HG02938 (cell line): ENCODE results near the gene PDE6D.
"Not testable (repeated sequence)": the region's sequence is repeated elsewhere in the genome, so short reads cannot be mapped to it uniquely, and the experiment has no call there.

Experiments
- ATAC-seq: cut with Tn5 transposase; IDR thresholded peaks from one replicate; pipeline ENCODE4 v1.9.1; 2021; ENCODE audit warnings: mild to moderate bottlenecking, moderate library complexity; ENCODE audit not compliant: unreplicated experiment

PDE6D gene

DNA sequence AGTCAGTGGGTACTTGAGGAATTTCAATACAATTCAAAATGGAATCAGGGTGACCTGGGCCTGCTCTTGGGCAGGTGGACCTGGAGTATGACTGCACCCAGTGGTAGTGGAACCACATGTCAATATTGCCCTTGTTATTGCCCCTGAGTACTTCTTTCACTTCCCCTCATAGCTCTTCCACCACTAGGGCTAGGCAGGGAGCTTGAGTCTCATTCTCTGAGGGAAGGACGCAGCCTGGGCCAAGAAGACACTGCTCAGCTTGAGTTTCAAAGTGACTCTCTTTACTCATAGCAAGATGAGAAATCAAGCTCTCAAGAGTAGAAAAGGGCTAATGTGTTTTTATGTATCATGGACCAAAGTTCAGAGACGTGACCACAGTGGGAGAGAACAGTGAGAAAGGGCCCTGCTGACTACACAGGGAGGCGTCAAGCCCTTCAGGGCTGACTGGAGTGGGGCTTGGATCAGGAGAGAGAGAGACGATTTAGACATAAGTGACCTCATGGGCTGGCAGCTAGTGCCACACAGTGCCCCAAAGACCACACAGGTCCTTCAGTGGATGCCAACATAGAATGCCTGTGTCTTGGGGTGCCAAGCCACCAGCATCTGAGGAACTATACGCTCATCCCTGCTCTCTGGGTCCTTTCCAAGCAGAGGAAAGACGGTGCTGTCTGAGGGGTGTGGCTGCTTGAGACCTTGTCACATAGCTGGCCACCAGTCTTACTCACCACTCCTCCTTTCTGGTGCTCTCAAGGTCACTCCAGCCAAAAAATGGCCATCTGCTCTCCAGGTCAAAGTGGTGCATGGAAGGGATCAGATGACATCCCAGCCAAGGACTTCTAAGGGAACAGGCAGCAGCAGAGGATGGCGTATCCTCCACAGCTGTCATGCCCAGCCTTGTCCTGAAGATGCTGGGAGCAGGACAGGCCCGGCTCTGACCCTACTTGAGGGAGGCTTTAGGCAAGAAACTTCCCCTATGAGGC, 59.8 kb downstream of the PDE6D start:
- peak; percentile 74 for ATAC-seq

DNA sequence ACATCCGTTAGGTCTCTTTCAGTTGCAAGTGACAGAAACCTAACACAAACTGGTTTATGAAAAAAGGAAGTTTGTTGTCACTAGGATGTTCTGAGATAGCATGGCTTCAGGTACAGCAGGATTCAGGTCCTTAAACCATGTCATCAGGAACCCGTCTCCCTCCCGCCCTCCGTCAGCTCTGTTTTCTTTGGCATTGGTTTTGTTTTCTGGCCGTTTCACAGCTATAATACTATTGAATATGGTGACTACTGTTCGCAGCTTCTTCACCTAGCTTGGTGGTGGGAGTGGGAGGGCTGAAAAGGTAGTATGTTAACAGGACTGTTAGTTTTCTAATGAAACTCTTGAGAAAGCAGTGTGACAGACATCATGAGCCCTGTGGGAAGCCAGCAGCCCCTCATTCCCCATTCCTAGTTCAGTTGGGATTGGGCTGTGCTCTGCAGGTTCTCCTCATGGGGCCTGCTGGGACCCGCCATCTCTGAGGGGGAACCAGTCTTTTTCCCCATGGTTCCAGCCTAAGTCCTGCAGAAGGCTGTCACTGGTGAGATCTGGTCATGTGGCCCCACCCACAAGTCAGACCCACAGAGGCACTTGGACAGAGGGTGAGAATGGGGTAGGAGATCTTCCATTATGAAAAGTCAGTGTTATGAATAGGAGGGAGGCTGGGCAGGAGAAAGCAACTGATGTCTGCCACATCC, 60.6 kb downstream of the PDE6D start:
- ATAC-seq, result no peak

DNA sequence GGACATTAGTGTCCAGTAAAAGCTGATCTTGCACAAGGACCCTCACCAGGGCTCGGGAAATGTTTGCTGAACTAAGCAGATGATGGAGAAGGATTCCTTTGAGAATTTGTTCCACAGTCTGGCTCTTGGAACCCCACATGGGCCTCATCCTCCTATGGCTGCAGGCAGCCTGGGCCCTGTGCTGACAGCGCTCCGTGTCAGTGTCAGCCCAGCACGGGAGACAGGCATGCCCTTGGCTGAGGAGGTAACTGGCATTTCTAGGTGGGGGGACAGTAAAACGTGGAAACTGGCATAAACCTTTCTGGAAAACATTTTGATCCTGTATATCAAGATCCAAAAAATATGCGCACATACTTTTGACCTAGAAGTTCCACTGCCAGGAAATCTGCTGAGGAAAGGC, 62.3 kb downstream of the PDE6D start:
- ATAC-seq, result no peak

DNA sequence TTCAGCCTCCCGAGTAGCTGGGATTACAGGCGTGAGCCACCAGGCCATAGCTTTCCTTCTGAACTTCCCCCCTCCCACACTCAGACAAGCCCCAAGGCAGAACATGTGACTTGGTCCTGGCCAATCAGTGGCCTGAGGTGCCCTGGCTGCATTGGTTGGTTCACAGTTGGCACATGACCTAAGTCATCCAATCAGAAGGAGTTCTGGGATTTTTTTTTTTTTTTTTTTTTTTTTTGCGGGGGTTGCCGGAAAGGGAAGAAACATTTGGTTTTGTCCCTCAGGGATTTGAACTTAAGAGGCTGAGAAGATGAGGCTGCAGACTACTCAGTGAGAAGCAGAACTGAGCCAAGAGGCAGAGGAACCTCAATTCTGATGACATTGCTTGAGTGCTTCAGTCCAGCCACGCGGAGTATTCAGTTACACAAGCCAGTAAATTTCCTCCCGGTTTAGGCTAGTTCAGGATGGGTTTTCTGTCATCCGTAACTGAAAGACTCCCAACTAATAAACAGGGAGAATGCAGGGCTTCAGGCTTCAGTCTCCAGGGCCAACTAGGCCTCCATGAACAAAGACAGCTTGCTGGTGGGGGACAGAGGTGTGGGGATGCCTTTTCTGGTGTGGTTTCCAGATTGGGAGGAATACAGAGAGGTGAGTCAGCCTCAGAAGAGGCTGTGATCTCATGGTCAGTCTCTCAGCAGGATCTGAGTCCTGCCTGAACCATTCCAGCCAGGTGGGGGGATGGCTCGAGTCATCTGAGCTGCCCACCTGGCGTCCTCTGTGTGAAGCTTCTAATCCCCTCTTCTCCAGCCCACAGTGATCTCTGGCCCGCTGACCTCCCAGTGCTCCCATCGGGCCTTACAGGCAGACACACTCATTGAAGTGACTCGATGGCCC, 63.6 kb downstream of the PDE6D start:
- peak; percentile 36 for ATAC-seq

DNA sequence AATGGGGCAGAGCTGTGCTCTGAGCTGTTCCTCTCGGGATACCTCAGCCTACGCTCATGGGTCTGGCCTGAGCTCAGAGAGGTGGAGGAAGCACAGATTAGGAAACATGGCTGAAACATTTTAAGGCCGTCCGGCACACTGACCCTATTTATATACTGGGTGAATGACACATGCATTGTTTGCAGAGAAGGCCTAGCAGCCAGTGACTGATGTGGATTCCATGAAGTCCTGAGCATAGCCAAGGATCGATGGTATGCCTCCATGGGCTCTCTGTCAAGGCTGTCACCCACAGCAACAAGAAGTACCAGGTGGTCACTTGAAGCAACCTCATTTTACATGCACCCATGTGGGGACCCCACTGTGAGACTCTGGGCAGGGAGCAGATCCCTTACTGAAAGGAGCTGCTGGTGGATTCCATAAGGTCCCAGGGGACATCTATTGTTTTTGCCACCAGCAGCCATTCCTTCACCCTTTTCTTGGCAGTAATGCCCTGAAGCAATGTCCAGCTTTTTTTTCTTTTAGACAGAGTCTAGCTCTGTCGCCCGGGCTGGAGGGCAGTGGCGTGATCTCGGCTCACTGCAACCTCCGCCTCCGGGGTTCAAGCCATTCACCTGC, 64.3 kb downstream of the PDE6D start:
- no peak for ATAC-seq

DNA sequence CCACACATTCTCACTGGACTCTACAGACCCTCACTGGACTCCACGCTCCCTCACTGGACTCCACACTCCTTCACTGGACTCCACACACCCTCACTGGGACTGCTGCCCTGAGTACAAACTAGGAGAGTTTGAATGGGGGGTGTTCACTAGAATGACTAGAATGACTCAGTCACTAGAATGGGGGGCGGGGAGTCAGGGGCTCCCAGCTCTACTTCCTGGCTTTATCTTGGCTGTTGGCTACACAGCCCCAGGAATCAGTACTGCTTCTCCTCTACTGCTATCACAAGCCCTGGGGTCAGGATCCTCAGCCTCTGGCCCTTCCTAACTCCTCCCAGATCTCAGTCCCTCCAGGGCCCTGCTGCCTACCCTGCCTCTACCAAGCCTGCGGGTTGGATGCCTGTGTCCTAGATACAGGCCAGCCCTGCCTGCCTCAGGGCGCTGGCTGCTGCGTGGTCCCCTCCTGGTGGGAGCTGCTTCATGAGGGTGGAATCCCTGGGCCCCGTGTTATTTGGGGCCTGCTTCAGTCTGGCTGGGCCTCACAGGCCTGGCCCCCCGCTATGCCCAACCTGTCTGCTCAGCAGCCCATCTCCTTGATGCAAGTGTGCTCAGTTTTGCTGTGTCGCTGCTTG, 65.0 kb downstream of the PDE6D start:
- no peak for ATAC-seq

DNA sequence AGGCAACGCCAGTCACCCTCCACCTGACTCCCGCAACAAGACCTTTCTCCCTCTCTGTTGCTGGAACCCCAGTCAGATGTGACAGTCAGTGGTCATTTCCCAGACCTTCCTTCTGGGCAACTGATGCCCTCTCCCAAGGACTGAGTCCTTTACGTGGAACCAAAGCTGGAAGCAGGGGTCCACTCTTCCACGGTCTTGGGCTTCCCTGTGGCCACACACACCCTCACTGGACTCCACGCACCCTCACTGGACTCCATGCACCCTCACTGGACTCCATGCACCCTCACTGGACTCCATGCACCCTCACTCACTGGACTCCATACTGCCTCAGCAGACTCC, 65.6 kb downstream of the PDE6D start:
- no peak for ATAC-seq

DNA sequence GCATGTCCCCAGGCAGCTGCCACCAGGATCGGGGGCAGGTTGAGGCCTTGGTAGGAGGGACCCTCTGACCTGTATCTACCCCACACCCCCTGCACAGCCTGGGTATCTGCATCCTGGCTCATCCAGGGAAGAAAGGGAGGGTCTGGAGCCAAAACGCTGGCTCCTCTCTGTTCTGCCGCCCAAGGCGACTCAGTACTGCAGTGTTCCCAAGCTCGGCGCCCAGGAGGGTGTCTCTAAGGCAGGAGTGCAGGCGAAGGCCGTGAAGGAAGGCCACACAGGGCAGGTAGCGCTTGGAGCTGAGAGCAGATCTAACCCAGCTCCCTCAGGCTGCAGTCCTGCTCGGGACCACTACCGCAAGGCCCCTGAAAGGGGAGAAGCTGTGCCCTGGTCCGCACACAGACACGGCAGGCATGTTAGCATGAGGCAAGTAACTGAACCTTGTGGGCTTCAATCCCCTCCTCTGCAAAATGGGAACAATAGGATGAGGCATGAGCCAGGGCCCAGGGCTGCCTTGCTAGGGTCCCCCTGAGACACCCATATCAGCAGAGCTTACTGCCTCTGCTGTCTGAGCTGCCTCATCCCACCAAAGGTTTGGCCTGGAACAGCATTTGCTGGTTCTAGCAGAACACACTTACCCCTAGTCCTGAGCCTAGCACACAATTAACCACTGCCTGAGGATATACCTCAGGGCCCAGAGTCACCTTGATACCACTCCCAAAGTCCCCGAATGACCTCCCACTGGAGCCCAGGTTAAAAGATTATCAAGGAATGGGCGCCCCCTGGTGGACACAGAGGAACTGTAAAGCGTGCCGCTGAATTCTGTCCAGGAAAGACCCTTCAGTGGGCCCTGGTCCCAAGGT, 66.2 kb downstream of the PDE6D start:
- no peak for ATAC-seq

DNA sequence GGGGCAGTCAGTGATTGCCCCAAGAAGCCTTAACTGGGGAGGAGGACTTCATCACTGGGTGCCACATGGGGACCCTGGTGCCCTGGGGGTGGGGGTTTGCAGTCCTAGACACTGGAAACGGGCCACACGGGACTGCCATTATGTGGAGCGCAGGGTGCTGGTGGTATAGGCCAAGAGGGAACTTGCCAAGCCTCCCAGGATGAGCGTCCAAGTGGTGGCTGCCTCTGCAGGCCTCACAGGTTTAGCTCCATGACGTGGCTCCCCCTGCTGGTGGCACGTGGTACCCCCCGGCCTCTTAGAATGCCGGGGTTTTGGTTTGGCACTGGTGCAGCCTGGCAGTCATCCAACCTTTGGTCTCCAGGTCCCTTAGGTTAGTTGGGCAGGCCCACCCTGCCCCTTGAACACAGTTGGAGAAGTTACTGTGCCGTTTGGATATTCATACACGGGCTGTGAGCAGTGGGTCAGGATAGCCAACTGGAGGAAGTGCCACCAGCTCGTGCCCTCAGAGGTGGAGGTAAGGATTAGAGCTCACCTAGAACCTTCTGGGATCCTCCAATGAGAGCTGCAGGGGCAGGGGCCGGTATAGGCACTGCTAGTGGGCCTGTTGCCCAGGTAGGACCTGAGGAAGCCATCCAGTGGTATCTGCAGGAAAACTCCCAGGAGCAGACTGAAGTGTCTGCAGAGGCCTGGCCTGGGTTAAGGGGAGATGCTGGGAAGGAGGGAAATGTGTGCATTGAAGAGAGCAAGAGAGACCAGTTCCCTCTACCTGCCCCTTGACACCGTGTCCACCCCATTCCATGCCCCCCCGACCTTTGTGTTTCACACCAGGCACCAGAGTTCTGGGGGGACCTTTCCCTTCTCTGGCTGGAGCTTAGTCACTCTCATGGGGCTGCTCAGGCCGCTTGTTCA, 67.1 kb downstream of the PDE6D start:
- ATAC-seq, result peak; percentile 22

DNA sequence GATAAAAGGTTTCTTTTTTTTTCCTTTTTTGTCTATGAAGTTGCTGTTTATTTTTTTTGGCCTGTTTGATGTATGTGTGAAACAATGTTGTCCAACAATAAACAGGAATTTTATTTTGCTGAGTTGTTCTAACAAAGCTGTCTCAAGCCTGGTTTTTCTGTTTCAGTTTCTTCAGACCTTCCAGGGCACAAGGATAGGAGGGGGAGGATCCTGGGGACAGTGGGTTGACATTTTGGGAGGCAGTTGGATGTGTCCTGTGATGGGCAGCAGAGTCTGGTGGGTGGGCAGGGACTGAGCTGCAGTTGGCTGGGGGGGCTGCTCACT, 67.7 kb downstream of the PDE6D start:
- not testable (repeated sequence) for ATAC-seq

DNA sequence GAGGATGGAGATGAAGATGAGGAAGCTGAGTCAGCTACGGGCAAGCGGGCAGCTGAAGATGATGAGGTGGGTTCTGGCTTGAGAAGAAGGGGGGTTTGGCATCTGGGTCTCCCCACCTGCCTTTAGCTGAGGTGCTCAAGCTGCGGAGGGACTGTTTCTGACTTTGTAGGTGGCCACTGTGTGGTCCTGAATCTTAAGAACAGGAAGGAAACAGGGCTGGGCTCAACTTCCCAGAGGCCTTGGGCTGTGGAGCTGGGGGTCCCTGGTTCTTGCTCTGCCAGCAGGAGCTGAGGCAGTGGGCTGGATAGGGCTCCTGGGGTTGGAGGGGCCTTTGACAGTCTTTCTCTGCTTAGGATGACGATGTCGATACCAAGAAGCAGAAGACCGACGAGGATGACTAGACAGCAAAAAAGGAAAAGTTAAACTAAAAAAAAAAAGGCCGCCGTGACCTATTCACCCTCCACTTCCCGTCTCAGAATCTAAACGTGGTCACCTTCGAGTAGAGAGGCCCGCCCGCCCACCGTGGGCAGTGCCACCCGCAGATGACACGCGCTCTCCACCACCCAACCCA, 68.5 kb downstream of the PDE6D start:
- not testable (repeated sequence) for ATAC-seq

DNA sequence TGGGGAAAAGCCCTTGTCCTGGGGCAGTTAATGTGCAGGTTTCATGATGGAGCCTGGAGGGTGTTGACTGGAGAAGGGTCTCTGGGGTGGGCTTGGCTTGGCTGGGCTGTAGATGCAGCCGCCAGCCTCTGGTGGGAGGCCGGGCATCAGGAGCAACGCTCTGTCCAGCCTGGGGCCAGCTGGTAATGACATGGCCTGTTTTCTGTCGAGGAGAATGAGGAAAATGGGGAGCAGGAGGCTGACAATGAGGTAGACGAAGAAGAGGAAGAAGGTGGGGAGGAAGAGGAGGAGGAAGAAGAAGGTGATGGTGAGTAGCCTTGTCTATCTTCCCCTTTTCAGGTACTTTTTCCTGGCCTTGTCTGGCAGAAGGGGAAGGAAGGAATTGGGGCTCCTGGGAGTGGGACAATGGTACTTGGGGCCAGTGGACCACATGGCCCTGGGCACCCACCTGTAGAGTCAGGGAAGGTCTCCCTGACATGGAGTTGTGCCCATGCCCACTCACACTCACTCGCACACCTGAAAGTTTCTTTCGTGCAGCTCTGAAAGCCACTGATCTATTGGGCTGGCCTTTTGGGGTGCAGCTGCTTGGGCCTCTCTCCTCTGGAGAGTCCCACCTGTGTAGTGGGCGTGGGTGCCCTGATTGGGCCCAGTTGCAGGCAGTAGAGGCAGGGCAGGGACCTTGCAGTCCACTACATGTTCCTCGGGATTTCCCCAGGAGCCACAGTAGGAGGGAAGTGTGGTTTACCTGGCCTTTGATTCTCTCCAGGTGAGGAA, 69.2 kb downstream of the PDE6D start:
- no peak for ATAC-seq

DNA sequence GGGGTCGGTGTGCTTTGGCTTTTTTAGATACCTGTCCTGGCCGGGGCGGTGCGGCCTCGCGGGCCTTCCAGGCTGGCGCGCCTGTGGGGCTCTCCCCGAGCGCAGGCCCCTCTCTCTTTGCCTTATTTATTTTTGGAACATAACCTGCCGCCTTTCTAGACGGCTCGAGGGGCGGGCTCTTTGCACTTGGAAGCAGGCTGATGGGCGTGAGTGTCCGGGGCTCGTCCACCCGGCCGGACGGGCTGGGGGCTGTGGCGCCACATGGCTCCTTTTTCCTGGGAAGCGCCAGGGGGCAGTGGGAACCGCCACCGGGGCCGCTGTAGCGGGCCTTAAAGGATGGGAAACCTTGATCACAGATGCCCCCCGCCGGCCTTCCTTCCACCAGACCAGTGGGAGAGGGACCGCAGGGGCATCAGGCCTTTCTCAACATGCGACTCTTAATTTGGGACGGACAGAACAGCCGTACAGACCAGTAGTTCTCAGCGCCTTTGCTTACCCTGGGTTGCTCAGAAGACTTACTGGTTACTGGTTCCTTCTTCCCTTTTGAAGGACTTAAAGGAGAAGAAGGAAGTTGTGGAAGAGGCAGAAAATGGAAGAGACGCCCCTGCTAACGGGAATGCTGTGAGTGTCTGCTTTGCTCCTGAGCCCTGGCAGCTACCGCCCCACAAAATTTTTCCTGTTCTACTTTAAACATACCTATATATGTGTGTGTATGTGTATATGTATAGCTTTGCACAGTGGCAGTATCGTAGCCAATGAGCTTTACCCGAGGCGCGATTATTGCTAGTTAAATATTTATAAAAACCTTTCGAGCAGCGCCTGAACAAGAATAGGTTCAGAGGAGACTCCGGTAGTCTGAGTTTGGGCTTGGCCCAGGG, 70.0 kb downstream of the PDE6D start:
- no peak for ATAC-seq

DNA sequence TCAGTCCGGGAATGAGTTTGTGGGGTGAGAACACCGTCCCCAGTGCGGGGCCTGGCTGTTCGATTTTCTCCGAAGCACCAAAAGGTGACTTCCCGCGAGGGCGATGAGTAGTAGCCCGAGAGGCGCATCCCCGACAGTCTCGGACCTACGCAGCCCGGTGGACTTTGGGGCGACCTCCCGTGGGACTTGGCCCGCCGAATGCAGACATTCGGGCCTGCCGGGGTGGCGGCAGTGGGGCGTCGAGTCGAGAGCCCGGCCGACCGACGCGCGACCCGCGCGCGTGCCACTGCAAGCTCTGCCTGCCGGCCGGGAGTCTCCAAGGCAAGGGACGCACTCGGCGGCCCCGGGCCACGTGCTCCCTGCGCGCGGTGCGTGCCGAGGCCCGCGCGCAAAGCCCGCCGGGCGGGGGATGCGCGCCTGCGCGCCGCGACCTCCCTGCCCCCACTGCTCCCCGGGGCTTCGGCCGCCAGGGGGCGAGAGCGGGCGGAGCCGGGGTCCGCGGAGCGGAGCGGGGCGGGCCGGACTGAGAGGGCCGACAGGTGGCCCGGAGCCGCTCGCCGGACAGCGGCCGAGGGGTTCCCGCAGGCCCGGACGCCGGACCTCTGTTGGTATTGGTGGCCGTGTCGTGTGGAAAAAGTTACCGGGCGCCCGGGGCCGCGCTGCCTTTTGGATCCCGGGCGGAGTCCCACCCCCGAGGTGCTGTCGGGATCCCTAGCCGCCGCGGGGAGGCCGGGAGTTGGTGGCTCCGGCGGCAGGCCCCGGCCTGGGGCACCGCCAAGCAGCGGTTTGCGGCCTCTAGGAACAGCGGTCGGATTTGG, 70.9 kb downstream of the PDE6D start:
- no peak for ATAC-seq

DNA sequence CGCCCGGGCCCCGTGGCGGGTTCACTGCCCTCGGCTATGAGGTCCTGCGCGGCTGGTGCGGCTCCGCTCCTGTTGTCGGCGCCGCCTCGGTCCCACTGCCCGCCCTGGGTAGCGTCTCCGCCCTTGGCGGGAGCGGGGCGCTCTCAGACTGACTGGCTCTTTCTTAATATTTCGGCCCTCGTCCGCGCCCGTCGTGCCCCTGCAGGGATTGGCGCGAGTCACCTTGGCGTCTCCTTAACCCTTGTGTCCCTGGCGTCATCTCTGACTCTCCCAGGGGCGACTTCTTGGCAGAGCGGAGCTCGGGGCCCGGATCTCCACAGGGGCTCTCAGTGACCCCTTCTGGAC, 71.5 kb downstream of the PDE6D start:
- no peak for ATAC-seq
